ENCODE data around the gene KRT25.

Gene KRT25

GRCh38 chr17:40705584-40705983 lies 49.5 kb downstream of the KRT25 start:
- in situ Hi-C loops (cut with MboI; ENCODE audit: low sequenced_read_pairs, unreplicated experiment) = no loop called here
- no peak for DNase-seq (ENCODE audit: low spot score)
- TF ChIP-seq CTCF (IDR thresholded peaks at IDR 0.05; ENCODE audit: borderline replicate concordance, control extremely low read depth, extremely low read depth, insufficient read depth, missing control alignments) = no peak

GRCh38 chr17:40703652-40704051 lies 51.5 kb downstream of the KRT25 start, which contains the start of gene KRT24:
TSS of gene KRT24 (minus strand) at chr17:40703752. CDS start at chr17:40703693, 59 bp downstream.
- TF ChIP-seq CTCF (IDR thresholded peaks at IDR 0.05; ENCODE audit: borderline replicate concordance, control extremely low read depth, extremely low read depth, insufficient read depth, missing control alignments) = no peak
- no peak for DNase-seq (ENCODE audit: low spot score)
- in situ Hi-C loops (cut with MboI; ENCODE audit: low sequenced_read_pairs, unreplicated experiment) = no loop called here

- no peak for TF ChIP-seq CTCF (IDR thresholded peaks at IDR 0.05; ENCODE audit: borderline replicate concordance, control extremely low read depth, extremely low read depth, insufficient read depth, missing control alignments)
- no peak for DNase-seq (ENCODE audit: low spot score)
- in situ Hi-C loops (cut with MboI; ENCODE audit: low sequenced_read_pairs, unreplicated experiment) = no loop called here
These were observed 52.9 kb downstream of the KRT25 start for GRCh38 chr17:40702271-40702670.

GRCh38 chr17:40699853-40700252 lies 55.3 kb downstream of the KRT25 start:
- in situ Hi-C loops (cut with MboI; ENCODE audit: low sequenced_read_pairs, unreplicated experiment) = no loop called here
- no peak for TF ChIP-seq CTCF (IDR thresholded peaks at IDR 0.05; ENCODE audit: borderline replicate concordance, control extremely low read depth, extremely low read depth, insufficient read depth, missing control alignments)
- DNase-seq (ENCODE audit: low spot score) = no peak

- in situ Hi-C loops (cut with MboI; ENCODE audit: low sequenced_read_pairs, unreplicated experiment) = no loop called here
- no peak for TF ChIP-seq CTCF (IDR thresholded peaks at IDR 0.05; ENCODE audit: borderline replicate concordance, control extremely low read depth, extremely low read depth, insufficient read depth, missing control alignments)
- no peak for DNase-seq (ENCODE audit: low spot score)
These were observed 55.8 kb downstream of the KRT25 start for GRCh38 chr17:40699371-40699770.
